GM12875 (cell line): ENCODE results near the gene CUL2.

Experiments used
- H3K4me3 ChIP-seq: one replicate; pipeline ENCODE4 v1.5.1; 2011; ENCODE audit warnings: low read depth, low read length, control low read depth
- TF ChIP-seq, protein P1 (sequence below): IDR thresholded peaks from 2 replicates; pipeline ENCODE4 v1.5.1; 2011; ENCODE audit warnings: low read depth, mild to moderate bottlenecking, control low read depth, inconsistent platforms, low read length, moderate library complexity, borderline replicate concordance; ENCODE audit not compliant: insufficient read depth

The CUL2 gene

GRCh38 chr10:35019041-35020024 lies 70.8 kb downstream of the CUL2 start:
- H3K4me3 ChIP-seq = no peak overlapping the region
- TF ChIP-seq, protein P1, sequence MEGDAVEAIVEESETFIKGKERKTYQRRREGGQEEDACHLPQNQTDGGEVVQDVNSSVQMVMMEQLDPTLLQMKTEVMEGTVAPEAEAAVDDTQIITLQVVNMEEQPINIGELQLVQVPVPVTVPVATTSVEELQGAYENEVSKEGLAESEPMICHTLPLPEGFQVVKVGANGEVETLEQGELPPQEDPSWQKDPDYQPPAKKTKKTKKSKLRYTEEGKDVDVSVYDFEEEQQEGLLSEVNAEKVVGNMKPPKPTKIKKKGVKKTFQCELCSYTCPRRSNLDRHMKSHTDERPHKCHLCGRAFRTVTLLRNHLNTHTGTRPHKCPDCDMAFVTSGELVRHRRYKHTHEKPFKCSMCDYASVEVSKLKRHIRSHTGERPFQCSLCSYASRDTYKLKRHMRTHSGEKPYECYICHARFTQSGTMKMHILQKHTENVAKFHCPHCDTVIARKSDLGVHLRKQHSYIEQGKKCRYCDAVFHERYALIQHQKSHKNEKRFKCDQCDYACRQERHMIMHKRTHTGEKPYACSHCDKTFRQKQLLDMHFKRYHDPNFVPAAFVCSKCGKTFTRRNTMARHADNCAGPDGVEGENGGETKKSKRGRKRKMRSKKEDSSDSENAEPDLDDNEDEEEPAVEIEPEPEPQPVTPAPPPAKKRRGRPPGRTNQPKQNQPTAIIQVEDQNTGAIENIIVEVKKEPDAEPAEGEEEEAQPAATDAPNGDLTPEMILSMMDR = no peak

GRCh38 chr10:35017608-35018007 lies 72.5 kb downstream of the CUL2 start:
- TF ChIP-seq, protein P1 = no peak
- no peak overlapping the region for H3K4me3 ChIP-seq

DNA sequence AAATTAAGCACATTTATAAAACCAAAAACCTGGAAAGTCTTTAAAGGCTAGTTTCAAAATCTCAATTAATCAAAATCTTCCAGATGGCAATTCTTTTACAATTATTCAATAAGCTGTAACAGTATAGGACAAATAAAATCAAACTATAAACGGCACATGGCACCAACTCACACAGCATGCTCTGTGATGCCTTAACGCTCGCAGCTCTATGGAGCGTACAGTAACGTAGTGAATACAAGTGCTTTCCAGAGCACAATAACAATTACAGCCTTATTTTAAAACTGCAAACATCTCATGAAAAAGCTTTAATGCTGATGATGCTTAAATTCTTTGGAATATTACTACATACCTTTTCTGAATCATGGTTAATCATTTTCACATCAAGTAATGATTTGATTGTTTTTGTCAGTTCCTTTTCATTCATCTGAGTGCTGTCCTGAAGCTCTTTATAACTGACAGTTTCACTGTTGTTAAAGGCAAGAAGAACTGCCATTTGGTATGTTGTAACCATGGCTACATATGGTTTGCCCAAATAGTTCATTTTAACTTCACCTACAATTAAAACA lies 74.2 kb downstream of the CUL2 start:
- TF ChIP-seq, protein P1 = no peak
- no peak overlapping the region for H3K4me3 ChIP-seq

DNA sequence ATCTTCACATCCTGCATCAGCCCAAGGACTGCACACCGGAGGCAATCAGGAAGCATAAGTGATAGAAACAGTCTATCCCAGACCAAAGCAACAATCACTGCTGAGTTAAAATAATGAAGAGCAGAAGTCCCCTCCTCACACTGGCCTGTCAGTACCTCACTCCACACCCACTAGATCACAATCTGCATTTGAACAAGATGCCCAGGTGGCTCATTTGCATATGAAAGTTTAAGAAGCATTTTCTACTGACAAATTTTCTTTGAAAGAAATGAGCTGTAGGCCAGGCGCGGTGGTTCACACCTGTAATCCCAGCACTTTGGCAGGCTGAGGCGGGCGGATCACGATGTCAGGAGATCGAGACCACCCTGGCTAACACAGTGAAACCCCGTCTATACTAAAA lies 77.4 kb downstream of the CUL2 start:
- no peak overlapping the region for H3K4me3 ChIP-seq

GRCh38 chr10:35011771-35012191 lies 78.4 kb downstream of the CUL2 start:
- TF ChIP-seq, protein P1 = no peak
- H3K4me3 ChIP-seq = no peak overlapping the region

More for the DNA sequence above, 77.4 kb downstream of the CUL2 start:
- TF ChIP-seq, protein P1 = no peak

DNA sequence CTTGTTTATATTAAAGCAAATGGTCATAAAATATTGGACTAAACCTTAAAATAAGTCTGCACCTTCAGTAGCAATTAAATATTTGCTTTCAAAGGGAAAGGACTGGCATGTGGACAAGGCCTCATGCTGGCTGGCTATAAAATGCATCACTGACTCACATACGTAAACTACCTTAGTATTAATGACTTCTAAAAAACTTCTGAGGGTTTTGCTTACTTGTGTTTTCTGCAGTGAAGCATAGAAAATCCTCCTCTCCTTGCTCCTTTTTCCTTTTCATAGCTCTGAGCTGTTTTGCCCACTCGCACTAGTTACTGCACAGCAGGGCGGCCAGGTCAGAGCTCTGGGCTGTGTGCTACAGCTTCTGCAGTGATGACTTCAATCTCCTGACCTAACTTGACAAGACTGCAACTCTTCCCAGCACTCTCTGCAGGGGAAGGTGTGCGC lies 82.3 kb downstream of the CUL2 start:
- TF ChIP-seq, protein P1 = no peak
- no peak overlapping the region for H3K4me3 ChIP-seq

- TF ChIP-seq, protein P1 = no peak
- H3K4me3 ChIP-seq = no peak overlapping the region
Measured at GRCh38 chr10:35006836-35007235, 83.3 kb downstream of the CUL2 start.
